ENCODE measurements around the gene ZBTB47.
A peak's percentile ranks its signal among the peaks of the same experiment; 100 is the strongest.

ZBTB47 gene

GRCh38 chr3:42707620-42708355 lies 54.3 kb downstream of the ZBTB47 start:
- no peaks in the 10 kb centered on the region for H3K4me1 ChIP-seq
- intact Hi-C loops (cut with DNase I; ENCODE audit: low total_unique reads) = no loop called here
- H3K4me3 ChIP-seq = no peak overlapping the region
- H3K27me3 ChIP-seq = no peaks in the 10 kb centered on the region
- TF ChIP-seq CTCF (IDR thresholded peaks at IDR 0.05) = no peak
- DNase-seq = peak; percentile 9 to 44
- no peaks in the 10 kb centered on the region for H3K36me3 ChIP-seq
- H3K9me3 ChIP-seq = no peaks in the 10 kb centered on the region
- H3K27ac ChIP-seq = no peak overlapping the region

- no peak overlapping the region for H3K27ac ChIP-seq
- intact Hi-C loops (cut with DNase I; ENCODE audit: low total_unique reads) = no loop called here
- no peak overlapping the region for H3K4me3 ChIP-seq
- no peaks in the 10 kb centered on the region for H3K27me3 ChIP-seq
- no peaks in the 10 kb centered on the region for H3K4me1 ChIP-seq
- no peak for TF ChIP-seq CTCF (IDR thresholded peaks at IDR 0.05)
- no peaks in the 10 kb centered on the region for H3K36me3 ChIP-seq
- no peaks in the 10 kb centered on the region for H3K9me3 ChIP-seq
- peak; percentile 9 to 57 for DNase-seq
Measured at GRCh38 chr3:42708611-42709151, 55.2 kb downstream of the ZBTB47 start.

- TF ChIP-seq CTCF (IDR thresholded peaks at IDR 0.05) = no peak
- no peak overlapping the region for H3K27ac ChIP-seq
- H3K36me3 ChIP-seq = no peaks in the 10 kb centered on the region
- H3K9me3 ChIP-seq = no peaks in the 10 kb centered on the region
- no peaks in the 10 kb centered on the region for H3K27me3 ChIP-seq
- intact Hi-C loops (cut with DNase I; ENCODE audit: low total_unique reads) = no loop called here
- no peaks in the 10 kb centered on the region for H3K4me1 ChIP-seq
- no peak overlapping the region for H3K4me3 ChIP-seq
- DNase-seq = peak; percentile 9 to 35
Measured at GRCh38 chr3:42709621-42710020, 56.1 kb downstream of the ZBTB47 start.

GRCh38 chr3:42710323-42711021 lies 57.0 kb downstream of the ZBTB47 start:
- Histone ChIP-seq H3K4me3 (no peak overlapping the region), H3K36me3 (no peaks in the 10 kb centered on the region), H3K27me3 (no peaks in the 10 kb centered on the region), H3K4me1 (no peaks in the 10 kb centered on the region), H3K27ac (no peak overlapping the region), H3K9me3 (no peaks in the 10 kb centered on the region)
- no peak for TF ChIP-seq CTCF (IDR thresholded peaks at IDR 0.05)
- no peak for DNase-seq
- intact Hi-C loops (cut with DNase I; ENCODE audit: low total_unique reads) = no loop called here

- Histone ChIP-seq H3K36me3 (no peaks in the 10 kb centered on the region), H3K9me3 (no peaks in the 10 kb centered on the region), H3K27me3 (no peaks in the 10 kb centered on the region), H3K4me1 (no peaks in the 10 kb centered on the region), H3K4me3 (no peak overlapping the region), H3K27ac (no peak overlapping the region)
- TF ChIP-seq CTCF (IDR thresholded peaks at IDR 0.05) = no peak
- DNase-seq = peak in 1 of 2 donors; percentile 57
- intact Hi-C loops (cut with DNase I; ENCODE audit: low total_unique reads) = no loop called here
Measured at GRCh38 chr3:42711491-42712343, 58.2 kb downstream of the ZBTB47 start.
